Astrocyte (in vitro differentiated cells and primary cell): ENCODE measurements around the gene YPEL5. TPM values are rescaled to one million over a fixed set of nuclear protein-coding genes. Genes with fewer than 3 reads are reported as not detected.
"Not testable (repeated sequence)": the region's sequence is repeated elsewhere in the genome, so short reads cannot be mapped to it uniquely, and the experiment has no call there.

ENCODE experiments used
- DNase-seq: peaks from one replicate; pipeline ENCODE4 v3.0.0-alpha.2; 2010; ENCODE audit warnings: low read depth
- FAIRE-seq: peaks from 2 replicates; lab custom pipeline; 2011; peaks lifted over from hg19 to GRCh38; lab: Jason Lieb, UNC
- H2AFZ ChIP-seq: 2 replicates; pipeline ENCODE4 v1.6.0; 2012; ENCODE audit warnings: low read depth, low read length, inconsistent platforms
- H3K27ac ChIP-seq: 2 replicates; pipeline ENCODE4 v1.5.1; 2011; ENCODE audit warnings: low read depth, low read length, inconsistent platforms
- H3K27me3 ChIP-seq: 2 replicates; pipeline ENCODE4 v1.6.0; 2011; ENCODE audit warnings: low read length, inconsistent platforms; ENCODE audit not compliant: insufficient read depth
- H3K36me3 ChIP-seq: 2 replicates; pipeline ENCODE4 v1.5.1; 2011; ENCODE audit warnings: low read length, inconsistent platforms; ENCODE audit not compliant: insufficient read depth
- H3K4me1 ChIP-seq: 2 replicates; pipeline ENCODE4 v1.5.1; 2011; ENCODE audit warnings: low read length, inconsistent platforms; ENCODE audit not compliant: insufficient read depth
- H3K4me2 ChIP-seq: 2 replicates; pipeline ENCODE4 v1.6.0; 2012; ENCODE audit warnings: low read length, inconsistent platforms
- H3K4me3 ChIP-seq: 2 replicates; pipeline ENCODE4 v1.5.1; 2011; ENCODE audit warnings: low read depth, mild to moderate bottlenecking, low read length, inconsistent platforms; ENCODE audit not compliant: insufficient read depth
- H3K79me2 ChIP-seq: 2 replicates; pipeline ENCODE4 v1.6.0; 2012; ENCODE audit warnings: mild to moderate bottlenecking, low read length, inconsistent platforms; ENCODE audit not compliant: insufficient read depth
- H3K9ac ChIP-seq: 2 replicates; pipeline ENCODE4 v1.6.0; 2012; ENCODE audit warnings: mild to moderate bottlenecking, low read length, inconsistent platforms
- H3K9me3 ChIP-seq: 2 replicates; pipeline ENCODE4 v1.5.1; 2012; ENCODE audit warnings: low read depth, mild to moderate bottlenecking, low read length, inconsistent platforms; ENCODE audit not compliant: insufficient read depth
- H4K20me1 ChIP-seq: 2 replicates; pipeline ENCODE4 v1.6.0; 2012; ENCODE audit warnings: low read length, inconsistent platforms; ENCODE audit not compliant: insufficient read depth
- H3K27ac Mint-ChIP-seq: one replicate; pipeline ENCODE4 v1.8.0; 2021; ENCODE audit warnings: mild to moderate bottlenecking, mixed read lengths; ENCODE audit not compliant: unreplicated experiment
- H3K27me3 Mint-ChIP-seq: one replicate; pipeline ENCODE4 v1.8.0; 2021; ENCODE audit warnings: low read depth, mixed read lengths; ENCODE audit not compliant: unreplicated experiment
- H3K36me3 Mint-ChIP-seq: one replicate; pipeline ENCODE4 v1.8.0; 2021; ENCODE audit warnings: low read depth, mixed read lengths; ENCODE audit not compliant: unreplicated experiment
- H3K4me1 Mint-ChIP-seq: one replicate; pipeline ENCODE4 v1.8.0; 2021; ENCODE audit warnings: low read depth, mixed read lengths; ENCODE audit not compliant: unreplicated experiment
- H3K4me3 Mint-ChIP-seq: one replicate; pipeline ENCODE4 v1.8.0; 2021; ENCODE audit warnings: mild to moderate bottlenecking, moderate library complexity, mixed read lengths; ENCODE audit not compliant: unreplicated experiment
- H3K9me3 Mint-ChIP-seq: one replicate; pipeline ENCODE4 v1.8.0; 2021; ENCODE audit warnings: mild to moderate bottlenecking, mixed read lengths; ENCODE audit not compliant: unreplicated experiment
- CTCF ChIP-seq: IDR thresholded peaks from 2 replicates; pipeline ENCODE4 v1.5.1; 2011; ENCODE audit warnings: low read depth, mild to moderate bottlenecking, inconsistent platforms, low read length, moderate library complexity; ENCODE audit not compliant: insufficient read depth
- EZH2 ChIP-seq: IDR thresholded peaks from 2 replicates; pipeline ENCODE4 v1.6.1; 2012; ENCODE audit warnings: mild to moderate bottlenecking, low read length, inconsistent platforms; ENCODE audit not compliant: insufficient read depth
- total RNA-seq: library from RNA; stranded (reverse); gene quantifications from 2 replicates; pipeline ENCODE4 v1.2.1, GENCODE V29; 2021

YPEL5 gene
- total RNA-seq, 1 donor from 2014 or later: 149 TPM

GRCh38 chr2:30110773-30111172 lies 36.0 kb upstream of the YPEL5 start:
- Histone ChIP-seq H3K9ac (no peak overlapping the region), H3K27ac (no peak overlapping the region), H3K4me1 (peaks cover 31% of the 10 kb centered on the region), H2AFZ (no peak overlapping the region), H3K4me3 (no peak overlapping the region), H3K9me3 (no peaks in the 10 kb centered on the region), H4K20me1 (no peaks in the 10 kb centered on the region), H3K36me3 (no peaks in the 10 kb centered on the region), H3K27me3 (no peaks in the 10 kb centered on the region), H3K79me2 (no peaks in the 10 kb centered on the region), H3K4me2 (no peak overlapping the region)
- Mint-ChIP-seq H3K4me3 (no peak overlapping the region), H3K27ac (peak overlapping the region; percentile 66), H3K27me3 (peaks cover 2% of the 10 kb centered on the region), H3K4me1 (peaks cover 26% of the 10 kb centered on the region), H3K36me3 (no peaks in the 10 kb centered on the region), H3K9me3 (peaks cover 3% of the 10 kb centered on the region)
- peak; percentile 31 for DNase-seq
- TF ChIP-seq EZH2 (no peak), CTCF (no peak)
- no peak for FAIRE-seq

DNA sequence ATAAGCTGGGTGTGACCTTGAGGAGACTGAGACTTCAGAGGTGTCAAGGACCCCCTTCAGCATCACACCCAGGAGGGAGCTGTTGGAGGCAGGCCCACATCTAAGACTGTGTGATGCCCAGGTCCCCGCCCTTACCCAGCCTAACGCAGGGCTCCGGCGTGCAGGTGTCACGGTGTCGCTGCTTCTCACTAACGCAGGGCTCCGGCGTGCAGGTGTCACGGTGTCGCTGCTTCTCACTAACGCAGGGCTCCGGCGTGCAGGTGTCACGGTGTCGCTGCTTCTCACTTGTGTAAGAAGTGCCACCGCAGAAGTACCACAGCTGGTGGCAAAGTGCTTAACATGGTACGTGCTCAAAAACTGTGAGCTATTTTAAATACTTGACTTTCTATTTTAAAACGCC lies 35.6 kb upstream of the YPEL5 start:
- not testable (repeated sequence) for H3K36me3 Mint-ChIP-seq, H3K27ac Mint-ChIP-seq, H3K4me3 Mint-ChIP-seq, H3K79me2 ChIP-seq, H3K4me3 ChIP-seq, H3K9me3 Mint-ChIP-seq, H3K36me3 ChIP-seq, H2AFZ ChIP-seq, H3K4me2 ChIP-seq, H4K20me1 ChIP-seq, DNase-seq, H3K27ac ChIP-seq, H3K9ac ChIP-seq, H3K9me3 ChIP-seq, H3K27me3 Mint-ChIP-seq, H3K27me3 ChIP-seq, FAIRE-seq
- peaks cover 32% of the 10 kb centered on the region for H3K4me1 ChIP-seq
- H3K4me1 Mint-ChIP-seq: peaks cover 26% of the 10 kb centered on the region

DNA sequence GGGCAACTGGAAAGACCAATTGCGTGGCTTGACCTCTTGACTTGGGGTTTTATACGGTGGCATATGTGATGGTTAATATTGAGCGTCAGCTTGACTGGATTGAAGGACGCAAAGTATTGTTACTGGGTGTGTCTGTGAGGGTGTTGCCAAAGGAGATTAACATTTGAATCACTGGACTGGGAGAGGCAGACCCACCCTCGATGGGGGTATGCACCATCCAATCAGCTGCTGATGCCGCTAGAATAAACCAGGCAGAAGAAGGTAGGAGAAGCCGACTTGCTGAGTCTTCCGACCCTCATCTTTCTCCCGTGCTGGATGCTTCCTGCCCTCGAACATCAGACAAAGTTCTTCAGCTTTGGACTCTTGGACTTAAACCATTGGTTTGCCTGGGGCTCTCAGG lies 34.2 kb upstream of the YPEL5 start:
- H3K4me2 ChIP-seq: no peak overlapping the region
- no peak for FAIRE-seq
- no peaks in the 10 kb centered on the region for H3K79me2 ChIP-seq
- no peaks in the 10 kb centered on the region for H3K9me3 ChIP-seq
- Mint-ChIP-seq H3K9me3 (peaks cover 3% of the 10 kb centered on the region), H3K4me1 (peaks cover 26% of the 10 kb centered on the region), H3K27me3 (peaks cover 7% of the 10 kb centered on the region), H3K4me3 (no peak overlapping the region), H3K36me3 (no peaks in the 10 kb centered on the region), H3K27ac (peak overlapping the region; percentile 34)
- no peaks in the 10 kb centered on the region for H3K27me3 ChIP-seq
- H3K4me1 ChIP-seq: peaks cover 29% of the 10 kb centered on the region
- H3K36me3 ChIP-seq: no peaks in the 10 kb centered on the region
- H2AFZ ChIP-seq: no peak overlapping the region
- H4K20me1 ChIP-seq: no peaks in the 10 kb centered on the region
- H3K4me3 ChIP-seq: no peak overlapping the region
- H3K27ac ChIP-seq: no peak overlapping the region
- DNase-seq: no peak
- H3K9ac ChIP-seq: no peak overlapping the region
- TF ChIP-seq EZH2 (no peak), CTCF (no peak)
